NCI-H2196 (cell line): Measurements from ENCODE around the gene CXCL3.

Experiments
- DNase-seq: peaks from one replicate; lab custom pipeline; 2025; ENCODE audit not compliant: unreplicated experiment; lab: John Stamatoyannopoulos, UW

CXCL3 gene

DNA sequence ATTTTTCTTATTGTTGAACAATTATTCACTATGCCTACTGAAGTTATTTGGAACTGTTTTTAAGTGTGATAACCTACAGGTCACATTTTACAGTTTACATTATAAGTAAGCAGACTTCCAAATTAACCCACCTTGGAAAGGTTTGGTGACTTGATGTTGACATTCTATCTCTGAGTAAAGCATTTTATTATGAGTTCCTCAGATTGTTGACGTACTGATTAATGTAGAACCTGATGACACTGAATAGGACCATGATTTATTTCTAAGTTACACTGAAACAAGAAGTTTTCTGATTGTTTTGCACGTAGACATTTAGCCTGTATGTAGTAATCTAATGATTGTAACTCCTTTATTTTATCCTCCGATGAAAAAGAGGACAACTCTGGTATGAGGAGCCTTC, 17.0 kb upstream of the CXCL3 start:
- no peak for DNase-seq

- no peak for DNase-seq
Measured at GRCh38 chr4:74055096-74055495, 16.6 kb upstream of the CXCL3 start.

- no peak for DNase-seq
Measured at GRCh38 chr4:74054483-74055047, 16.1 kb upstream of the CXCL3 start.

DNA sequence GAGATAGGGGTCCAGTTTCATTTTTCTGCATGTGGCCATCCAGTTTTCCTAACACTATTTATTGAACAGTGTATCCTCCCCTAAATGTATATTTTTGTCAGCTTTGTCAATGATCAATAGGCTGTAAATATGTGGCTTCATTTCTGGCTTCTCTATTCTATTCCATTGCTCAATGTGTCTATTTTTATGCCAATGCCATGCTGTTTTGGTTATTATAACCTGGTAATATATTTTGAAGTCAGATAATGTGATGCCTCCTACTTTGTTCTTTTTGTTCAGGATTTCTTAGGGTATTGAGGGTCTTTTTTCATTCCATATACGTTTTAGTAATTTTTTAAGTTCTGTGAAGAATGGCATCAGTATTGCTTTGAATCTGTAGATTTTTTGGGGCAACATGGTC, 8.7 kb upstream of the CXCL3 start:
- no peak for DNase-seq

DNA sequence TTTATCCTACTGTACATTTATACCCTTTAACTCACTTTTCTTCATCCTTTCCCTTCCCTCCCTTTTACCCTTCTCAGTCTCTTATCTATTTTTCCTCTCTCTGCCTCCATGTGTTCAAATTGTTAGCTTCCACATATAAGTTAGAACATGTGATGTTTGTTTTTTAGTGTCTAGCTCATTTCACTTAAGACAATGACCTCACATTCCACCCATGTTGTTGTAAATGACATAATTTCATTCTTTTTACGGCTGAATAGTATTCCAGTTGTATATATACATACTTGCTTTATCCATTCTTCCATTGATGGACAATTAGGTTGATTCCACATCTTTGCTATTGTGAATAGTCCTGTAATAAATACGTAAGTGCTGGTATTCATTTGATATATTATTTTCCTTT, 7.3 kb upstream of the CXCL3 start:
- DNase-seq = no peak

DNA sequence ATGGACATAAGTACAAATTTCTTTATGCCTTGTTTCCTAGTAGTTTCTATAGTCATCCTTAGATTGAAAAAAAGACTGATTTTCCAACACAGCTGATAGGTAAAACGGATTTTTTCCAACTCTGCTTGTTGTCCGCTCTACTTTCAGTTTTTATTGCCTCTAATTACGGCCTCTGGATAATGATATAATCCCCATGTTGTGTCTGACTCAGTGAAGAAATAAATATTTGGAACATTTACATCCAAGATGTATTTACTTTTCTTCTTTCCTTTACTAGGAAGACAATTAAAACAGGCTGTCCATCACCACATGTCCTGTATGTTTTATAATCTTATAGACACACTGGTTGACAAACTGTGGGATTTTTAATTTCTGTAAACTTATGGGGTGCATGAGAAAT, 6.8 kb upstream of the CXCL3 start:
- DNase-seq = no peak

- no peak for DNase-seq
Measured at GRCh38 chr4:74044677-74045076, 6.2 kb upstream of the CXCL3 start.

GRCh38 chr4:74042681-74043080, 4.2 kb upstream of the CXCL3 start:
- peak; percentile 24 for DNase-seq

DNA sequence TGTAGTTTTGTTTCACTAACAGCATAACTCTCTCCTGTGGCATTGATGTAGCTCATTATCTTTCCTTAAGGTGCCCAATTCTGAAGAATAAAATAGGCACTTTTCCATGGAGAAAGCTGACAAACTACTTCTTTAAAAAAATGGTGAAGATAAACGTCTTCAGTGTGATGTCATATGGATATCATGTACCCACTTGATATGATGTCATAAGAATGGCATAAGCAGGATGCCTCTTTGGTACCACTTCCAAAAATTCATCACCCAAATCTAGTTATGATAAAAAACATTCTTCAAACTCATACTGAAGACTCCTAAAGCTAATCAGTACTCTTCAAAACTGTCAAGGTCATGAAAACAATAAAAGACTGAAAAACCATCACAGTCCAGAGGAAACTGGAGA, 2.9 kb upstream of the CXCL3 start:
- no peak for DNase-seq

- no peak for DNase-seq
Measured at GRCh38 chr4:74039315-74039763, 850 bp upstream of the CXCL3 start.

DNA sequence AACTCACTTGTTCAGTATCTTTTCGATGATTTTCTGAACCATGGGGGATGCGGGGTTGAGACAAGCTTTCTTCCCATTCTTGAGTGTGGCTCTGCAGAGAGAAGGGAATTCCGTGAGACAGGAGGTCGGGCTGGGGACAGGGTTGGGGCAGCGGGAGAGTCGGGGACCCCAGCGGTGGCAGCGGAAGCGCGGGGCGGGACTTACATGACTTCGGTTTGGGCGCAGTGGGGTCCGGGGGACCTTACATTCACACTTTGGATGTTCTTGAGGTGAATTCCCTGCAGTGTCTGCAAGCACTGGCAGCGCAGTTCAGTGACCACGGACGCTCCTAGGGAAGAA, 434 bp downstream of the CXCL3 start:
- DNase-seq = no peak

DNA sequence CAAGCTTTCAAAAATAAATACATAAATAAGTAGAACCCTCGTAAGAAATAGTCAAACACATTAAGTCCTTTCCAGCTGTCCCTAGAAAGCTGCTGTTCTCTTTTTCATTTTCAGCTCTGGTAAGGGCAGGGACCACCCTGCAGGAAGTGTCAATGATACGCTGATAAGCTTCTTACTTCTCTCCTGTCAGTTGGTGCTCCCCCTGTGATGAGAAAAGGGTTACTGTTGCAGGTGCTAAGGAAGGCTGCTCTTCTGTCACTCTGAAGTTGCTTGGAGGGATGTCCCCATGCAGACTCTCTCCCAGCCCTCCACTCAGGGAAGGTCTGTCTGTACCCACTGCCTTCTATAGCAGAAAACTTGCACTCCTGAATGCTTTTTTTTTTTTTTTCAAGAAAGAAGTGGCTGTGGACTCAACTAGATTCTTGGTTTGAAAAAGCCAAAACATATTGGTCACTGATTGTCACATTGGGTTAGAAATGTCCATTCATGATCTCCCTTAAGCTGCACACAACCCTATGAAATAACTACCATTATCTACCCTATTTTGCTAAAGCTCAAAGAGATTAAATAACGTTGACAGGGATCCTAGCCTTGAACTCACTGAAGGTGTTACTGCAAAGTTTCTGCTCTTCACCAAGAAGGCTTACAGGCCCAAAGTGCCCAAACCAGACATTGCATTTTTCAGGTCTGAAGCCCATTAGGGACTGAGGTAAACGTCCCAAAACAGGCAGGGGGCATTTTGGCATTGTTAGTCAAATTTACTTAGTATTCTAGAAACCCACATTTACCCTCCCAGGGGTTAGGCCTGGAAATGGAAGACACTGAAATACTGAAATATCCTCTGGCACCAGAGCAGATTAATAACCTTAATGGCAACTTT, 1.2 kb downstream of the CXCL3 start:
- DNase-seq = no peak

DNA sequence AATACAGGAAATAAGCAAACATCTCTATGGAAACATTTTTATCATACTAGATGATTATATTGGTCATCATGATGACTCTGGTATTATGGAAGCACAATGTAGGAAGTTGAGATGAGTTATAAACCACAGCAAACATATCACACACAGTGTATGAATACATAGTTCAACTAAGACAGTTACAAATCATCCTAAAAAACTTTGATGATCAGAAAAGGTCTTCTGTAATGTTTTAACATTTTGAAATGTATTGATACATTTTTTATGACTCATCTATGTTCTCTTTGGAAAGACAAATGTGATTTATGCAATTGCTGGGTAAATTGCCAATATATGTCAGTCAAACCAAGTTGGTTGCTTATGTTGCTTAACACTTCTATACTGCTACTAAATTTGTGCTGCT, 4.8 kb downstream of the CXCL3 start:
- no peak for DNase-seq

GRCh38 chr4:74032064-74032463, 6.4 kb downstream of the CXCL3 start:
- no peak for DNase-seq

- no peak for DNase-seq
Measured at GRCh38 chr4:74031576-74031975, 6.9 kb downstream of the CXCL3 start.

DNA sequence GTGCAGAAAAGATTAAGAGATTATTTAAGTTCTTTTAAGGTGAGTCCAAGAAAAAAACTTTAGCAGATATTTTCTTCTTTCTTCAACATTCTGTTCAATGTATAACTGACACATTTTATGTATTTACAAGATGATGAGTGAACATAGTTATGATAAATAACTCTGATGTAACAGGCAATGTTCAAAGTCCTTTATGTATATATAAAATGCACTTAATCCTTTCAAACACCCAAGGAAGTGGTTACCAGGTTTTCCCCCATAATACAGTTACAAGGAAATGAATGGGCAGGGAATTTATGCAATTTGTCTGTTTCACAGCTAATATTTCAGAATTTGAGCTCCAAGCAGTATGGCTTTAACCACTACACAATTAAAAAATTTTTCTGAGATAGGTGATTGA, 8.2 kb downstream of the CXCL3 start:
- DNase-seq = no peak

- DNase-seq = no peak
Measured at GRCh38 chr4:74028504-74028903, 10.0 kb downstream of the CXCL3 start.

- DNase-seq = no peak
Measured at GRCh38 chr4:74023709-74024108, 14.8 kb downstream of the CXCL3 start.

GRCh38 chr4:74021601-74022000, 16.9 kb downstream of the CXCL3 start:
- no peak for DNase-seq

DNA sequence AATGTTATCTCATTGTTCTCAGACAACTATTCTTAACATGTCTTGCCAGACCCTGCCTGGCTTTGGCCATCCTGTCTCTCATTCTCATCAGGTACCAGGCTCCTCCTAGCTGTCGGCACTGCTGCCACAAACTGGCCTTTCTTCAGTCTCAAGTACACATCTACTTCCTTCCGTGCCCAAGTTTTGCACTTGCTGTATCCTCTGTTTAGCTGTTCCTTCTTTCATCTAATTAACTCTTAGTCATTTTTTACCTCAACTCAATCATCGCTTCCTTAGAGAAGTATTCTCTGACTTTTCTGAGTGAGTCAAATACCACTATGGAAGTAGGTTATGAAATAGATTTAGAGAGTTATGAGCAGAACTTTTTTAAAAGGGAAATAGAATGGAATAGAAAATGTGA, 19.7 kb downstream of the CXCL3 start:
- DNase-seq = no peak

DNA sequence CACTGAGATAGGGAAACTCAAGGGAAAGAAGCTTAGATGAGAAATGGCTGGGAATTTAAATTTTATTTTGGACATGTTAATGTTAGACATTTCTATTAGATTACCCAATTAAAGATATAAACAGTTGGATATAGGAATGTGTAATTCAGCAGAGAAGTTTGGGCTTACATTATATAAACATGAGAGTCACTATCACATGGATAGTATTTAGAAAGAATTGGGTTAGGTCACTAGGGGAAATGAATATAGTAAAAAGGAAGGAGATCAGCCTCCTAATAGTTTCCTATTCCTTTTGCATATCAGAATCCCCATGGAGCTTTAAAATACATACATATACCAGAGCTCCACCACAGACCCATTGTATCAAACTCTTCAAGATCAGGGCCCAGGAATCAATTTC, 20.4 kb downstream of the CXCL3 start:
- DNase-seq = no peak

GRCh38 chr4:74016068-74016467, 22.4 kb downstream of the CXCL3 start:
- DNase-seq = no peak
